SH-SY5Y (cell line): ENCODE measurements around the gene TBC1D22A.

Experiments used
- GATA2 ChIP-seq: IDR thresholded peaks from 2 replicates; pipeline ENCODE4 v1.6.1; 2011; ENCODE audit warnings: mild to moderate bottlenecking, low read depth, low read length
- GATA3 ChIP-seq: IDR thresholded peaks from 2 replicates; pipeline ENCODE4 v1.6.1; 2011; ENCODE audit warnings: low read depth, mild to moderate bottlenecking, low read length, moderate library complexity

DNA sequence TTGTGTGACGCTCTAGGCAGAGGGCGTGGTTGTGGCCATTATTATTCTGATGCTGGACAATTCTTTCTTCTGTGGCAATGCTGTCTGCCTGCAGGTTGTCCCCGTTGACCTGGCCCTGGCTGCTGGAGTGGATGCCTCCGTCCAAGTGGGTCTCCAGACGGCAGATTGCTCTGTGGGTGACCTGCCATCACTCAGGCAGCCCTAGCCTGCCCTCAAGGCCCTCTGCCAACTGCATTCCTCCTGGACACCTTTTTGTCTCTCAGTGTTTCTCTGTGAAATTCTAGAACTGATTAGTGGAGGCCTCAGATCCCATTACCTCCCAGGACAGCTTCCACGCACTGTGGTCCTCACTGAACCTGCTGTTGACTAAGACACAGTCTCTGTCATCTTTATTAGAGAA, 86.7 kb downstream of the TBC1D22A start:
- TF ChIP-seq GATA2, result no peak
- no peak for TF ChIP-seq GATA3
